Activated CD8-positive, alpha-beta T cell treated with anti-CD3 and anti-CD28 coated beads for 36 hours (primary cell): ENCODE results near the gene AGBL4. TPM values are rescaled to one million over a fixed set of nuclear protein-coding genes. Genes with fewer than 3 reads are reported as not detected.

Source experiments
- ATAC-seq: fragments of 200-7000 bp; cut with Tn5 transposase; one replicate; pipeline ENCODE4 v1.10.0; 2021; ENCODE audit warnings: mild to moderate bottlenecking, moderate library complexity
- CTCF ChIA-PET: fragments of 350-600 bp; sonication (Branson Sonifier 250); formaldehyde crosslinking; loops from one replicate; lab custom pipeline; 2021; ENCODE audit warnings: antibody characterized with exemption; lab: Charles Lee
- POLR2A ChIA-PET: fragments of 350-600 bp; sonication (Branson Sonifier 250); formaldehyde crosslinking; loops from one replicate; lab custom pipeline; 2021; ENCODE audit warnings: antibody characterized with exemption; lab: Charles Lee
- DNase-seq: peaks from one replicate; pipeline ENCODE4 v3.0.0-alpha.2; 2020
- H3K27ac Mint-ChIP-seq: one replicate; pipeline ENCODE4 v1.8.0; 2021; ENCODE audit warnings: mild to moderate bottlenecking, mixed read lengths
- H3K27me3 Mint-ChIP-seq: one replicate; pipeline ENCODE4 v1.8.0; 2021; ENCODE audit warnings: mixed read lengths
- H3K36me3 Mint-ChIP-seq: one replicate; pipeline ENCODE4 v1.8.0; 2021; ENCODE audit warnings: low read depth, mixed read lengths
- H3K4me1 Mint-ChIP-seq: one replicate; pipeline ENCODE4 v1.8.0; 2021; ENCODE audit warnings: low read depth, mixed read lengths
- H3K4me3 Mint-ChIP-seq: one replicate; pipeline ENCODE4 v1.8.0; 2021; ENCODE audit warnings: mild to moderate bottlenecking, moderate library complexity, mixed read lengths
- H3K9me3 Mint-ChIP-seq: one replicate; pipeline ENCODE4 v1.8.0; 2021; ENCODE audit warnings: mixed read lengths
- CTCF ChIP-seq: fragments of 200-600 bp; IDR thresholded peaks from one replicate; pipeline ENCODE4 v1.8.0; 2022; ENCODE audit warnings: antibody characterized with exemption, mild to moderate bottlenecking
- intact Hi-C: fragments of 100-400 bp; cut with micrococcal nuclease; formaldehyde crosslinking; loops from one replicate; pipeline ENCODE4 v1.10.0; 2022
- total RNA-seq, 2 experiments: library from RNA; stranded (reverse); gene quantifications; one replicate each; pipeline ENCODE4 v1.2.3, GENCODE V29; 2021

Gene AGBL4
- total RNA-seq, 2 experiments from 2014 or later = 0.14 TPM; not detected in 1

GRCh38 chr1:48792961-48793360 is 1230.8 kb downstream of the AGBL4 start:
- DNase-seq (no peak), ATAC-seq (no peak)
- Mint-ChIP-seq H3K36me3 (no peaks in the 10 kb centered on the region), H3K27me3 (peaks cover 13% of the 10 kb centered on the region), H3K4me3 (no peak overlapping the region), H3K9me3 (no peaks in the 10 kb centered on the region), H3K4me1 (peaks cover 23% of the 10 kb centered on the region), H3K27ac (no peak overlapping the region)
- CTCF ChIA-PET = no interaction called here
- intact Hi-C loops = no loop called here
- POLR2A ChIA-PET = interaction anchor here (0.6 to 1.3 kb wide), 2 partner anchors 19 to 150 kb away, joined by 3 to 4 read pairs; no protein-coding TSS in a partner anchor
- no peak for TF ChIP-seq CTCF

GRCh38 chr1:48790397-48790796 is 1233.4 kb downstream of the AGBL4 start:
- Mint-ChIP-seq H3K4me3 (no peak overlapping the region), H3K4me1 (peaks cover 26% of the 10 kb centered on the region), H3K36me3 (no peaks in the 10 kb centered on the region), H3K27me3 (peaks cover 11% of the 10 kb centered on the region), H3K27ac (peak overlapping the region; percentile 78), H3K9me3 (no peaks in the 10 kb centered on the region)
- DNase-seq (no peak), ATAC-seq (peak; percentile 91)
- TF ChIP-seq CTCF = no peak
- intact Hi-C loops = no loop called here
- ChIA-PET CTCF (no interaction called here), POLR2A (no interaction called here)

- Mint-ChIP-seq H3K36me3 (no peaks in the 10 kb centered on the region), H3K27me3 (peaks cover 11% of the 10 kb centered on the region), H3K4me1 (peaks cover 27% of the 10 kb centered on the region), H3K27ac (peak overlapping the region; percentile 78), H3K9me3 (no peaks in the 10 kb centered on the region), H3K4me3 (no peak overlapping the region)
- no peak for TF ChIP-seq CTCF
- ChIA-PET CTCF (no interaction called here), POLR2A (no interaction called here)
- no peak for ATAC-seq
- intact Hi-C loops = no loop called here
- DNase-seq = no peak
Measured at GRCh38 chr1:48789903-48790302, 1233.9 kb downstream of the AGBL4 start.

- intact Hi-C loops = no loop called here
- ATAC-seq = peak; percentile 29
- Mint-ChIP-seq H3K4me1 (peaks cover 17% of the 10 kb centered on the region), H3K27ac (no peak overlapping the region), H3K36me3 (no peaks in the 10 kb centered on the region), H3K9me3 (no peaks in the 10 kb centered on the region), H3K4me3 (no peak overlapping the region), H3K27me3 (peaks cover 3% of the 10 kb centered on the region)
- DNase-seq = no peak
- TF ChIP-seq CTCF = no peak
- POLR2A ChIA-PET = no interaction called here
- CTCF ChIA-PET = no interaction called here
Measured at GRCh38 chr1:48785869-48786268, 1237.9 kb downstream of the AGBL4 start.

GRCh38 chr1:48784301-48784700 is 1239.5 kb downstream of the AGBL4 start:
- no peak for DNase-seq
- Mint-ChIP-seq H3K9me3 (no peaks in the 10 kb centered on the region), H3K4me3 (no peak overlapping the region), H3K36me3 (no peaks in the 10 kb centered on the region), H3K4me1 (peaks cover 9% of the 10 kb centered on the region), H3K27me3 (peaks cover 3% of the 10 kb centered on the region), H3K27ac (no peak overlapping the region)
- POLR2A ChIA-PET = no interaction called here
- CTCF ChIA-PET = interaction anchor here (0.7 kb wide), 1 partner anchor 9 kb away, joined by 3 read pairs; no protein-coding TSS in a partner anchor
- no peak for ATAC-seq
- intact Hi-C loops = no loop called here
- TF ChIP-seq CTCF = no peak
